Activated T-cell treated with anti-CD3 and anti-CD28 coated beads, Interleukin-2, amount 50 U/mL, for 24 hours (primary cell): ENCODE data around the gene ASTN2.

Source experiments
- DNase-seq: peaks from one replicate; pipeline ENCODE4 v3.0.0-alpha.2; 2020
- H3K27ac Mint-ChIP-seq: 2 replicates; pipeline ENCODE4 v1.8.0; 2020; ENCODE audit warnings: mild to moderate bottlenecking, mixed read lengths
- H3K27me3 Mint-ChIP-seq: 2 replicates; pipeline ENCODE4 v1.8.0; 2020; ENCODE audit warnings: mixed read lengths
- H3K36me3 Mint-ChIP-seq: 2 replicates; pipeline ENCODE4 v1.8.0; 2020; ENCODE audit warnings: low read depth, mixed read lengths
- H3K4me1 Mint-ChIP-seq: 2 replicates; pipeline ENCODE4 v1.8.0; 2020; ENCODE audit warnings: low read depth, mixed read lengths
- H3K4me3 Mint-ChIP-seq: 2 replicates; pipeline ENCODE4 v1.8.0; 2020; ENCODE audit warnings: mild to moderate bottlenecking, moderate library complexity, mixed read lengths
- H3K9me3 Mint-ChIP-seq: 2 replicates; pipeline ENCODE4 v1.8.0; 2020; ENCODE audit warnings: mixed read lengths

ASTN2 gene

GRCh38 chr9:116499434-116499833 lies 915.4 kb downstream of the ASTN2 start:
- Mint-ChIP-seq H3K27me3 (no peaks in the 10 kb centered on the region), H3K9me3 (no peaks in the 10 kb centered on the region), H3K4me3 (no peak overlapping the region), H3K27ac (no peak overlapping the region), H3K36me3 (no peaks in the 10 kb centered on the region), H3K4me1 (no peaks in the 10 kb centered on the region)
- no peak for DNase-seq

GRCh38 chr9:116497095-116497890 lies 917.6 kb downstream of the ASTN2 start:
- Mint-ChIP-seq H3K4me1 (no peaks in the 10 kb centered on the region), H3K27me3 (no peaks in the 10 kb centered on the region), H3K27ac (no peak overlapping the region), H3K9me3 (no peaks in the 10 kb centered on the region), H3K36me3 (no peaks in the 10 kb centered on the region), H3K4me3 (no peak overlapping the region)
- no peak for DNase-seq

DNA sequence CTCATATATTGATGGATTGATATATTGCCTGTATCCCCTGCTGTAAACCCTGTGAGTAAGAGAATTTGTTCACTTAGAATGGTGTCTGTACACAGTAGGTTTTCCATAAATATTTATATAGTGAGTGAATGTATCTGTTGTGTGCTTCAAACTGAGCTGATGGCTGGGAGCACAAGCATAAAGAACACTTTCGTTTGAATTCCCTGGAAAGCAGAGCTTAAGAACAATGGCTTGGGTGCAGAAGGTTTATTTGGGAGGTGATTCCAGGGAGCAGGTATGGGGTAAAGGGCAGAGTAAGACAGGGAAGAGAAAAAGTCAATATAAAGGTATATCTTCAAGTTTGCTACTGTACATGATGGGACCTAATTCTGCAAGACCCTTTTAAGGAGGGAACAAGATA lies 918.7 kb downstream of the ASTN2 start:
- H3K27me3 Mint-ChIP-seq, result no peaks in the 10 kb centered on the region
- no peaks in the 10 kb centered on the region for H3K9me3 Mint-ChIP-seq
- no peak for DNase-seq
- no peak overlapping the region for H3K27ac Mint-ChIP-seq
- H3K4me3 Mint-ChIP-seq, result no peak overlapping the region
- no peaks in the 10 kb centered on the region for H3K4me1 Mint-ChIP-seq
- H3K36me3 Mint-ChIP-seq, result no peaks in the 10 kb centered on the region

DNA sequence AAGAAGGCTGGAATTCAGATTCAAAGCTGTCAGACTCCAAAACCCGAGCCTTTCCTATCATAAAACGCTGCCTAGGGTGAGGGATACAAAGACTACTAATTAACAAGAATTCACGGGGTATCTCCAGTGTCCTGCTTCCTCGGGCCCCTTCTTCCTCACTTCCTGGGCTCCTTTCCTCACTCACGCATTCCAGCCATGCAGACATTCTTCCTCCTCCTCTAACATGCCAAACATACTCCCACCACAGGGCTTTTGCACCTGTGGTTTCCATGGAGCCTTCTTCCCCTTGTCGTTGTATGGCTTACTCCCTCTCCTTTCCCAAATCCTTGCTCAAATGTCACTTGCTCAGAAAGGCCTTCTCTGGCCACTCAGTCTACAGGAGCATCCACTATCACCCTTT lies 919.1 kb downstream of the ASTN2 start:
- no peaks in the 10 kb centered on the region for H3K27me3 Mint-ChIP-seq
- H3K36me3 Mint-ChIP-seq, result no peaks in the 10 kb centered on the region
- no peaks in the 10 kb centered on the region for H3K4me1 Mint-ChIP-seq
- no peak for DNase-seq
- H3K27ac Mint-ChIP-seq, result no peak overlapping the region
- H3K4me3 Mint-ChIP-seq, result no peak overlapping the region
- no peaks in the 10 kb centered on the region for H3K9me3 Mint-ChIP-seq

- no peaks in the 10 kb centered on the region for H3K4me1 Mint-ChIP-seq
- H3K9me3 Mint-ChIP-seq, result no peaks in the 10 kb centered on the region
- H3K36me3 Mint-ChIP-seq, result no peaks in the 10 kb centered on the region
- H3K27ac Mint-ChIP-seq, result no peak overlapping the region
- H3K4me3 Mint-ChIP-seq, result no peak overlapping the region
- no peaks in the 10 kb centered on the region for H3K27me3 Mint-ChIP-seq
- DNase-seq, result peak; percentile 32
Observed at GRCh38 chr9:116494815-116495634, 919.8 kb downstream of the ASTN2 start.

DNA sequence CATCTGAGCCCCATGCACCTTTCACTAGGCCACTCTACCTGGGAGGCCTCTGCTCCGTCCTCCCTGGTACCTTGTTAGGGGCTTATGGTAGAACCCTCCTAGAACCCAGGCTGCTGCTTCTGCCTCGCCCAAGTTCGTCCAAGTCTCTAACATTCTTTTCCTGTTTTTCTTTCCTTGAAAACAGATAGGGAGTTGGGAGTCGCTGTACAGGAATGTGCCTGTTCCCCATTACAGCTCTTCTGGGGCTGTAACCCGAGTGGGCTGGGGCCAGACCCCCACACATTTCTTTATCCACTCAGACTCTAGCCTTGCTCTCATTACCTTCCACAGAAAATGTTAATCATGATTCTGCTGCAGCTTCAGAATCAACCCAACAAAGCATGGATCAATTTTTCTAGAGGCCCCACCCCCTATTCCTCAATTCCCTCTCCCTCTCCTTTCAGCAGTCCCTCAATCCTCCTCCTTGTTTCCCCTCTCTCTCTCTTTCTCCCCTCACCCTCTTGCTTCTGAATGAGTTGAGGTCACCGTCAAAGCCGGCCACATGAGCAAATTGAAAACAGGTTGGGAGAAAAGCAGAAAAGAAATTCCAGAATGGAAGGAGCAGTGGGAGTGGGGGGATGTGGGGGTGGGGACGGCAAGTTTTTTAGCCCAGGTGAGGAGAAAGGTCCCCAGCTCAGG lies 921.5 kb downstream of the ASTN2 start:
- H3K27ac Mint-ChIP-seq, result no peak overlapping the region
- H3K9me3 Mint-ChIP-seq, result no peaks in the 10 kb centered on the region
- H3K27me3 Mint-ChIP-seq, result no peaks in the 10 kb centered on the region

GRCh38 chr9:116491659-116492058 lies 923.2 kb downstream of the ASTN2 start:
- no peaks in the 10 kb centered on the region for H3K4me1 Mint-ChIP-seq
- no peak for DNase-seq
- no peak overlapping the region for H3K27ac Mint-ChIP-seq
- H3K4me3 Mint-ChIP-seq, result no peak overlapping the region
- no peaks in the 10 kb centered on the region for H3K9me3 Mint-ChIP-seq
- no peaks in the 10 kb centered on the region for H3K27me3 Mint-ChIP-seq
- H3K36me3 Mint-ChIP-seq, result no peaks in the 10 kb centered on the region

More for the DNA sequence above, 921.5 kb downstream of the ASTN2 start:
- Mint-ChIP-seq H3K4me1 (no peaks in the 10 kb centered on the region), H3K36me3 (no peaks in the 10 kb centered on the region), H3K4me3 (no peak overlapping the region)
- no peak for DNase-seq

DNA sequence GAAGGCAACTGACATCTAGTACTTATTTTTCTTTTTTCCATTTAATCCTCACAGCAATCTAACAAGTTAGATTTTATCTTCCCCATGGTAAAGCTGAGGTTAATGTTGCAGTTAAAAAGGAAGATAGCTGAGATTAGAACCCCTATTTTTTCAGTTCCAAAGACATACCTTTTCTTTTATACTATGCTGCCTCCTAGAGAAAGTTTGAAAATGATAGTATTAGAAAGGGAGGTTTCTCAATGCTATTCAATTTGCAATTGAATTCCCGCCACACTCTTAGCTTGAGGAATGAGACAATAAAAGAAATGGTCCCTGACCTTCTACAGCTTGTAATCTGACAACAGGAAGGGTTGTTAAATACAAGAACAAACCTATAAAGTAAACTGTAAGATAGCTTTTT lies 923.6 kb downstream of the ASTN2 start:
- Mint-ChIP-seq H3K27ac (no peak overlapping the region), H3K9me3 (no peaks in the 10 kb centered on the region), H3K36me3 (no peaks in the 10 kb centered on the region), H3K4me1 (no peaks in the 10 kb centered on the region), H3K4me3 (no peak overlapping the region), H3K27me3 (no peaks in the 10 kb centered on the region)
- DNase-seq, result no peak

DNA sequence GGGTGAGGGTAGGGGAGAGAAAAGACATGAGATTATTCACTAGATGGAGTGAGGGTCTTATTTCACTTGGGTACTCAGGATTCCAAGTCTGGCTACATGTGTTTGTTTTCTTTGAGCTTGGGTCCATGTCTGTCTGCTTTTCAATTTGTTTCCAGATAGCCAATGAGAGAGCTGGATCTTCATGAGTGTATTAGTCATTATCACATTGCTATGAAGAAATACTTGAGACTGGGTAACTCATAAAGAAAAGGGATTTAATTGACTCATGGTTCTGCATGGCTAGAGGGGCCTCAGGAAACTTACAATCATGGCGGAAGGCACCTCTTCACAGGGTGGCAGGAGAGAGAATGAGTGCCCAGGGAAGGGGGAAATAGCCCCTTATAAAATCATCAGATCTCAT lies 924.5 kb downstream of the ASTN2 start:
- no peak overlapping the region for H3K27ac Mint-ChIP-seq
- H3K4me3 Mint-ChIP-seq, result no peak overlapping the region
- H3K36me3 Mint-ChIP-seq, result no peaks in the 10 kb centered on the region
- no peaks in the 10 kb centered on the region for H3K27me3 Mint-ChIP-seq
- DNase-seq, result no peak
- no peaks in the 10 kb centered on the region for H3K4me1 Mint-ChIP-seq
- H3K9me3 Mint-ChIP-seq, result no peaks in the 10 kb centered on the region

- DNase-seq, result no peak
- H3K27me3 Mint-ChIP-seq, result no peaks in the 10 kb centered on the region
- no peak overlapping the region for H3K27ac Mint-ChIP-seq
- H3K4me1 Mint-ChIP-seq, result no peaks in the 10 kb centered on the region
- H3K9me3 Mint-ChIP-seq, result no peaks in the 10 kb centered on the region
- H3K36me3 Mint-ChIP-seq, result no peaks in the 10 kb centered on the region
- no peak overlapping the region for H3K4me3 Mint-ChIP-seq
Observed at GRCh38 chr9:116488373-116488772, 926.5 kb downstream of the ASTN2 start.

GRCh38 chr9:116484492-116485061 lies 930.3 kb downstream of the ASTN2 start:
- Mint-ChIP-seq H3K27me3 (no peaks in the 10 kb centered on the region), H3K27ac (no peak overlapping the region), H3K4me3 (no peak overlapping the region), H3K36me3 (no peaks in the 10 kb centered on the region), H3K9me3 (no peaks in the 10 kb centered on the region), H3K4me1 (no peaks in the 10 kb centered on the region)
- no peak for DNase-seq

GRCh38 chr9:116483622-116484491 lies 931.0 kb downstream of the ASTN2 start:
- H3K4me1 Mint-ChIP-seq, result no peaks in the 10 kb centered on the region
- H3K9me3 Mint-ChIP-seq, result no peaks in the 10 kb centered on the region
- DNase-seq, result no peak
- H3K27ac Mint-ChIP-seq, result no peak overlapping the region
- no peaks in the 10 kb centered on the region for H3K36me3 Mint-ChIP-seq
- no peak overlapping the region for H3K4me3 Mint-ChIP-seq
- H3K27me3 Mint-ChIP-seq, result no peaks in the 10 kb centered on the region

- Mint-ChIP-seq H3K9me3 (no peaks in the 10 kb centered on the region), H3K4me1 (no peaks in the 10 kb centered on the region), H3K27me3 (no peaks in the 10 kb centered on the region), H3K4me3 (no peak overlapping the region), H3K27ac (no peak overlapping the region), H3K36me3 (no peaks in the 10 kb centered on the region)
- no peak for DNase-seq
Observed at GRCh38 chr9:116482740-116483139, 932.1 kb downstream of the ASTN2 start.

DNA sequence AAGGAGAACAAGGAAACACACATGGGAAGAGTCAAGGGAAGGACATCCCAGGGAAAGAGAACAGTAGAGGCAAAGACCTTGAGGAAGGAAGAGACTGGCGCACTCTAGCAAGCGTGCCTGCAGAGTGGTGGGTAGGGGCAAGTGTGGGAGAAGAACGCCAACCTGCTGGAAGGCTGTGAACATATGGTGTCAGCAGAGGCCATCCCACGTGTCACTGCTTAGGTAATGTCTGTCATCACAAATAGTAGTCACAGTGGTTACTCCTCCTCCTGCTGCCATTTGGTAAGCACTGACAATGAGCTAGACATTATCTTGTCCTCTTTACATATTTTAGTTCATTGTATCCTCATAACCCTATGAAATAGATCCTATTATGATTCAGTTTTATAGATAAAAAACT lies 934.2 kb downstream of the ASTN2 start:
- no peak overlapping the region for H3K4me3 Mint-ChIP-seq
- no peaks in the 10 kb centered on the region for H3K4me1 Mint-ChIP-seq
- no peaks in the 10 kb centered on the region for H3K27me3 Mint-ChIP-seq
- no peak for DNase-seq
- peaks cover 6% of the 10 kb centered on the region for H3K36me3 Mint-ChIP-seq
- H3K27ac Mint-ChIP-seq, result no peak overlapping the region
- no peaks in the 10 kb centered on the region for H3K9me3 Mint-ChIP-seq
